Keratinocyte (primary cell): ENCODE data around the gene CNTNAP2. TPM values are rescaled to one million over a fixed set of nuclear protein-coding genes. Genes with fewer than 3 reads are reported as not detected.

Experiments used
- DNase-seq: peaks from one replicate; pipeline ENCODE4 v3.0.0-alpha.2; 2011; ENCODE audit warnings: low read depth, missing footprints, low spot score
- FAIRE-seq: peaks from 2 replicates; lab custom pipeline; 2011; peaks lifted over from hg19 to GRCh38; lab: Jason Lieb, UNC
- H2AFZ ChIP-seq: 2 replicates; pipeline ENCODE4 v1.6.0; 2012; ENCODE audit warnings: low read length, control low read depth, inconsistent platforms; ENCODE audit not compliant: control insufficient read depth
- H3K27ac ChIP-seq: 2 replicates; pipeline ENCODE4 v1.5.1; 2011; ENCODE audit warnings: low read length; ENCODE audit not compliant: control insufficient read depth, insufficient read depth
- H3K27me3 ChIP-seq: 3 replicates; pipeline ENCODE4 v1.6.0; 2011; ENCODE audit warnings: low read length; ENCODE audit not compliant: control insufficient read depth, insufficient read depth; ENCODE audit errors: extremely low read depth
- H3K36me3 ChIP-seq, 2 experiments: 2 replicates in 1 of 2; 3 replicates in 1 of 2; pipeline ENCODE4 v1.5.1; 2011; ENCODE audit warnings: low read length in 2 of 2, mild to moderate bottlenecking in 1 of 2; ENCODE audit not compliant: control insufficient read depth in 2 of 2, insufficient read depth in 2 of 2; ENCODE audit errors: extremely low read depth in 1 of 2
- H3K4me1 ChIP-seq: 3 replicates; pipeline ENCODE4 v1.5.1; 2011; ENCODE audit warnings: low read length; ENCODE audit not compliant: control insufficient read depth, insufficient read depth; ENCODE audit errors: extremely low read depth
- H3K4me2 ChIP-seq: 3 replicates; pipeline ENCODE4 v1.6.0; 2011; ENCODE audit warnings: low read depth, low read length; ENCODE audit not compliant: control insufficient read depth, insufficient read depth; ENCODE audit errors: extremely low read depth
- H3K4me3 ChIP-seq, 3 experiments: fragments of 200-600 bp in 1 of 3; sonication (generic) in 1 of 3; 2 replicates in 2 of 3; 3 replicates in 1 of 3; pipeline ENCODE4 v1.5.1; 2011 to 2016; ENCODE audit warnings: low read length in 3 of 3, mild to moderate bottlenecking in 3 of 3, control low read depth in 2 of 3, inconsistent platforms in 1 of 3, low read depth in 1 of 3, mixed read lengths in 1 of 3, mixed run types in 1 of 3, moderate library complexity in 1 of 3; ENCODE audit not compliant: control insufficient read depth in 2 of 3, insufficient read depth in 2 of 3; ENCODE audit errors: extremely low read depth in 1 of 3
- H3K79me2 ChIP-seq: 2 replicates; pipeline ENCODE4 v1.6.0; 2012; ENCODE audit warnings: low read length; ENCODE audit not compliant: control insufficient read depth, insufficient read depth
- H3K9ac ChIP-seq: 3 replicates; pipeline ENCODE4 v1.6.0; 2011; ENCODE audit warnings: low read length; ENCODE audit not compliant: control insufficient read depth, insufficient read depth; ENCODE audit errors: extremely low read depth
- H3K9me1 ChIP-seq: 3 replicates; pipeline ENCODE4 v1.6.0; 2011; ENCODE audit warnings: low read length; ENCODE audit not compliant: control insufficient read depth, insufficient read depth; ENCODE audit errors: extremely low read depth
- H3K9me3 ChIP-seq: 2 replicates; pipeline ENCODE4 v1.5.1; 2012; ENCODE audit warnings: low read depth, low read length; ENCODE audit not compliant: control insufficient read depth
- H4K20me1 ChIP-seq: 3 replicates; pipeline ENCODE4 v1.6.0; 2011; ENCODE audit warnings: low read length; ENCODE audit not compliant: control insufficient read depth, insufficient read depth; ENCODE audit errors: extremely low read depth
- CTCF ChIP-seq, 3 experiments: IDR thresholded peaks in 1 of 3; conservative IDR thresholded peaks in 1 of 3; optimal IDR thresholded peaks in 1 of 3; 2 replicates in 2 of 3; 3 replicates in 1 of 3; pipeline versions ENCODE3 to v1.5.1; 2011; ENCODE audit warnings: low read length in 3 of 3, mild to moderate bottlenecking in 3 of 3, moderate library complexity in 2 of 3, control low read depth in 1 of 3, inconsistent platforms in 1 of 3; ENCODE audit not compliant: insufficient read depth in 2 of 3; ENCODE audit errors: extremely low read depth in 1 of 3
- EZH2 ChIP-seq: IDR thresholded peaks from one replicate; pipeline ENCODE4 v1.6.1; 2012; ENCODE audit warnings: inconsistent platforms, mild to moderate bottlenecking, low read length, moderate library complexity
- dilution Hi-C: fragments of 300-500 bp; cut with MboI; formaldehyde crosslinking; loops from one replicate; pipeline ENCODE4 v1.7.0; 2020; ENCODE audit warnings: low sequenced_read_pairs; ENCODE audit not compliant: extremely low pct_ligation_motif_present
- polyA plus RNA-seq, 5 experiments: library from polyadenylated mRNA; depleted of rRNA in 3 of 5; stranded (reverse) in 3 of 5; stranded (forward) in 1 of 5; unstranded in 1 of 5; fragments of >200 nt; gene quantifications; 1 replicate in 1 of 5; 2 replicates in 3 of 5; 3 replicates in 1 of 5; pipeline versions ENCODE4 v1.2.1 to v1.2.3, GENCODE V29; 2011 to 2012; ENCODE audit warnings: missing spikeins in 2 of 5, low read depth in 1 of 5, low replicate concordance in 1 of 5

Gene CNTNAP2
- polyA plus RNA-seq, 1 donor (not counting 4 experiments of a cell fraction or from before 2014, with no cell fraction given): 1.4 TPM

DNA sequence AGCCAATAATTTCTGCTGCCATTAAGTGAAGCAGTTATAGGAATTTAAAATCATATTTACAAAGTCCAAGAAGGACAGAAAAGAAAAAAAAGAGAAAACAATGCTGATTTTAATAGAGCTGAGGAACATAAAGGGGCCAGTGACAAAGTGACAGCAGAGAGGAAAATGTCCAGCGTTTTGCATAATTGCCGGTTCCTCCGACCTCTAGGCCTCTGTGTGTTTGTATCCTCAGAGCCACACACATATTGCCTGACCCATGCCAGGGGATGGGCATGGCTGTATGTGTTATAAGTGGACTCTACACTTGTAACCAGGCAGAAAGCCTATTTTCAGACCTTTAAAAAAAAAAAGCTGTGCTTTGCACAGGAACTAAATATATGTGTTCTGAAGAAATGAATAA is 2107.1 kb downstream of the CNTNAP2 start:
- no peaks in the 10 kb centered on the region for H3K36me3 ChIP-seq
- dilution Hi-C loops: no loop called here
- no peak overlapping the region for H3K4me2 ChIP-seq
- FAIRE-seq: no peak
- no peak overlapping the region for H2AFZ ChIP-seq
- H3K9ac ChIP-seq: no peak overlapping the region
- no peak for TF ChIP-seq EZH2
- TF ChIP-seq CTCF (optimal IDR thresholded peaks at IDR 0.05 in 1 of 3, IDR thresholded peaks at IDR 0.05 in 1 of 3, conservative IDR thresholded peaks at IDR 0.05 in 1 of 3; ENCODE audit: extremely low read depth in 1 of 3, insufficient read depth in 2 of 3, low read length in 3 of 3): no peak
- no peaks in the 10 kb centered on the region for H3K9me1 ChIP-seq
- no peaks in the 10 kb centered on the region for H4K20me1 ChIP-seq
- H3K79me2 ChIP-seq: no peaks in the 10 kb centered on the region
- DNase-seq: no peak
- H3K27me3 ChIP-seq: no peaks in the 10 kb centered on the region
- no peak overlapping the region for H3K27ac ChIP-seq
- H3K4me3 ChIP-seq: no peak overlapping the region
- H3K9me3 ChIP-seq: no peaks in the 10 kb centered on the region
- H3K4me1 ChIP-seq: no peaks in the 10 kb centered on the region

DNA sequence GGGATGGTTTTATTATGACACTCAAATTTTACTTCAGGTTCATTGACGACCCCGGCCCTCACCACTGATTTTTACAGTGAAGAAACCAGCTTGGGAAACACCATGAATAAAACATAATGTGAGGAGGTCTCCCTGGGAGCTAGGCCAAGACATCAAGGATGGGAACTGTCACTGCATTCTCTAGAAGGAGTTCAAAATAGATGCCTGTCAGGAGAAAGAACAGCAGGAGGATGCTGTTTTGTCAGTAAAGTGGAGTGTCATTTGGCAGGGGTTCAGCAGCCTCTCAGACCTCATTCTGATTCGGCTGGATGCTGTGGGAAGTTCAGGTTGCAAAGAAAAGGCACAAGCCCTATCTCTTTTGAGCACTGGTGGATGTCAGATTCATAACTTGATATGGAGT is 2113.7 kb downstream of the CNTNAP2 start:
- Histone ChIP-seq H3K27me3 (no peaks in the 10 kb centered on the region), H3K9me1 (no peaks in the 10 kb centered on the region), H3K9me3 (no peaks in the 10 kb centered on the region), H3K4me1 (no peaks in the 10 kb centered on the region), H4K20me1 (no peaks in the 10 kb centered on the region), H3K36me3 (no peaks in the 10 kb centered on the region), H3K79me2 (no peaks in the 10 kb centered on the region), H3K27ac (no peak overlapping the region), H2AFZ (no peak overlapping the region), H3K4me2 (no peak overlapping the region), H3K9ac (no peak overlapping the region), H3K4me3 (no peak overlapping the region)
- TF ChIP-seq EZH2: no peak
- no peak for TF ChIP-seq CTCF (optimal IDR thresholded peaks at IDR 0.05 in 1 of 3, IDR thresholded peaks at IDR 0.05 in 1 of 3, conservative IDR thresholded peaks at IDR 0.05 in 1 of 3; ENCODE audit: extremely low read depth in 1 of 3, insufficient read depth in 2 of 3, low read length in 3 of 3)
- dilution Hi-C loops: no loop called here
- no peak for DNase-seq
- no peak for FAIRE-seq
